HG03060 (cell line): Measurements from ENCODE around the gene MRPL39.

Source experiments
- ATAC-seq: cut with Tn5 transposase; IDR thresholded peaks from one replicate; pipeline ENCODE4 v1.9.1; 2021; ENCODE audit warnings: low read depth, moderate number of reproducible peaks; ENCODE audit not compliant: unreplicated experiment

MRPL39 gene

GRCh38 chr21:25615880-25616279, 8.6 kb upstream of the MRPL39 start:
- ATAC-seq = no peak

GRCh38 chr21:25614441-25614840, 7.2 kb upstream of the MRPL39 start:
- no peak for ATAC-seq

- peak; percentile 74 for ATAC-seq
Observed at GRCh38 chr21:25608044-25608737, 910 bp upstream of the MRPL39 start.

GRCh38 chr21:25589887-25590286, 17.4 kb downstream of the MRPL39 start:
- no peak for ATAC-seq

- ATAC-seq = no peak
Observed at GRCh38 chr21:25586791-25587190, 20.5 kb downstream of the MRPL39 start.

GRCh38 chr21:25586326-25586725, 21.0 kb downstream of the MRPL39 start:
- no peak for ATAC-seq

- no peak for ATAC-seq
Observed at GRCh38 chr21:25584833-25585676, 22.2 kb downstream of the MRPL39 start.

GRCh38 chr21:25583370-25584130, 23.7 kb downstream of the MRPL39 start:
- no peak for ATAC-seq

GRCh38 chr21:25582888-25583287, 24.4 kb downstream of the MRPL39 start:
- no peak for ATAC-seq

GRCh38 chr21:25582164-25582790, 25.0 kb downstream of the MRPL39 start:
- no peak for ATAC-seq

- ATAC-seq = no peak
Observed at GRCh38 chr21:25581582-25581981, 25.7 kb downstream of the MRPL39 start.

GRCh38 chr21:25580912-25581260, 26.4 kb downstream of the MRPL39 start:
- ATAC-seq = no peak

GRCh38 chr21:25579226-25580013, 27.9 kb downstream of the MRPL39 start:
- no peak for ATAC-seq

- ATAC-seq = peak; percentile 19
Observed at GRCh38 chr21:25578056-25578961, 29.0 kb downstream of the MRPL39 start.

- no peak for ATAC-seq
Observed at GRCh38 chr21:25577424-25578055, 29.7 kb downstream of the MRPL39 start.

- no peak for ATAC-seq
Observed at GRCh38 chr21:25573409-25574206, 33.7 kb downstream of the MRPL39 start.

GRCh38 chr21:25572861-25573310, 34.4 kb downstream of the MRPL39 start:
- ATAC-seq = no peak

- no peak for ATAC-seq
Observed at GRCh38 chr21:25571726-25572121, 35.6 kb downstream of the MRPL39 start.
